Measurements from ENCODE around the gene AKT2.

Gene AKT2

DNA sequence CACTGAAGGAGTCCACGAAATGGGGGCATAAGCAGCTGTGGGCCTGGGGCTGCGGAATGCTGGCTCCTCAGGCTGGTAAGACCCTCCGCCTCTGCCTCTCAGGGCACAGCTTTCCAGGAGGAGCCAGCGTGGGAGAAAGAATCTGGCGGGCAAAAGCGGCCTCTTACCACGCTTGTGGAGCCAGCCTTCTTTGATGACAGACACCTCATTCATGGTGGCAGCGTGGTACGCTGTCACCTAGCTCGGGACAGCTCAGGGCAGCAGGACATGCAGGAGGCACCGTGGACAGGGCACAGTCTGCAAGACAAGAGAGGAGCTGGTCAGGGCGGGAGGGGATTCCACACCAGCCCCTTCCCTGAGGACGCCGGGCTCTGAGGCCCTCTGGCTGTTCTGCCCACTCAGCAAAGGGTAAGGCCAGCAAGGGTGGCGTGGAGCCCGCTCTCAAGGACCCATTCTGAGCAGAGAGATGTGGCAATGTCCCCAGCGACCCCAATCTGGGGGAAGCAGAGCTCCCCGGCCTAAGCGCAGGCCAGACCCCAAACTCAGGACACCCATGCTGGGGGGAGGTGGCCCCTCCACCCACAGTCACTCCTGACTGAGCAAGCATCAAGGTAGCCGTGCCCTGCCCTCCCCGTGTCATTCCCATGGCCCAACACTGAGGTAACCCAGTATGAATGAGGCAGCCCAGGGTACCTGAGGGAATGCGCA, 19.9 kb downstream of the AKT2 start:
- Histone ChIP-seq H3K27me3 (ENCODE audit: low read depth, low read length) (no peaks in the 10 kb centered on the region), H4K20me1 (ENCODE audit: insufficient read depth, low read length) (peaks cover 75% of the 10 kb centered on the region), H3K4me1 (ENCODE audit: low read length) (no peaks in the 10 kb centered on the region), H3K36me3 (replicated peaks; ENCODE audit: low read depth, low read length) (peaks cover 19% of the 10 kb centered on the region), H2AFZ (ENCODE audit: low read depth, low read length) (no peak overlapping the region), H3K4me2 (ENCODE audit: low read length) (no peak overlapping the region), H3K27ac (ENCODE audit: low read length) (no peak overlapping the region), H3K4me3 (ENCODE audit: low read length) (no peak overlapping the region), H3K9me3 (ENCODE audit: insufficient read depth, low read length) (no peaks in the 10 kb centered on the region), H3K9ac (ENCODE audit: low read length) (no peak overlapping the region), H3K79me2 (ENCODE audit: low read length) (peaks cover 75% of the 10 kb centered on the region)
- no peak for TF ChIP-seq EZH2phosphoT487 (IDR thresholded peaks at IDR 0.05; ENCODE audit: low read depth)
- TF ChIP-seq, protein P1, sequence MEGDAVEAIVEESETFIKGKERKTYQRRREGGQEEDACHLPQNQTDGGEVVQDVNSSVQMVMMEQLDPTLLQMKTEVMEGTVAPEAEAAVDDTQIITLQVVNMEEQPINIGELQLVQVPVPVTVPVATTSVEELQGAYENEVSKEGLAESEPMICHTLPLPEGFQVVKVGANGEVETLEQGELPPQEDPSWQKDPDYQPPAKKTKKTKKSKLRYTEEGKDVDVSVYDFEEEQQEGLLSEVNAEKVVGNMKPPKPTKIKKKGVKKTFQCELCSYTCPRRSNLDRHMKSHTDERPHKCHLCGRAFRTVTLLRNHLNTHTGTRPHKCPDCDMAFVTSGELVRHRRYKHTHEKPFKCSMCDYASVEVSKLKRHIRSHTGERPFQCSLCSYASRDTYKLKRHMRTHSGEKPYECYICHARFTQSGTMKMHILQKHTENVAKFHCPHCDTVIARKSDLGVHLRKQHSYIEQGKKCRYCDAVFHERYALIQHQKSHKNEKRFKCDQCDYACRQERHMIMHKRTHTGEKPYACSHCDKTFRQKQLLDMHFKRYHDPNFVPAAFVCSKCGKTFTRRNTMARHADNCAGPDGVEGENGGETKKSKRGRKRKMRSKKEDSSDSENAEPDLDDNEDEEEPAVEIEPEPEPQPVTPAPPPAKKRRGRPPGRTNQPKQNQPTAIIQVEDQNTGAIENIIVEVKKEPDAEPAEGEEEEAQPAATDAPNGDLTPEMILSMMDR (IDR thresholded peaks at IDR 0.05; ENCODE audit: low read depth, low read length), result no peak

DNA sequence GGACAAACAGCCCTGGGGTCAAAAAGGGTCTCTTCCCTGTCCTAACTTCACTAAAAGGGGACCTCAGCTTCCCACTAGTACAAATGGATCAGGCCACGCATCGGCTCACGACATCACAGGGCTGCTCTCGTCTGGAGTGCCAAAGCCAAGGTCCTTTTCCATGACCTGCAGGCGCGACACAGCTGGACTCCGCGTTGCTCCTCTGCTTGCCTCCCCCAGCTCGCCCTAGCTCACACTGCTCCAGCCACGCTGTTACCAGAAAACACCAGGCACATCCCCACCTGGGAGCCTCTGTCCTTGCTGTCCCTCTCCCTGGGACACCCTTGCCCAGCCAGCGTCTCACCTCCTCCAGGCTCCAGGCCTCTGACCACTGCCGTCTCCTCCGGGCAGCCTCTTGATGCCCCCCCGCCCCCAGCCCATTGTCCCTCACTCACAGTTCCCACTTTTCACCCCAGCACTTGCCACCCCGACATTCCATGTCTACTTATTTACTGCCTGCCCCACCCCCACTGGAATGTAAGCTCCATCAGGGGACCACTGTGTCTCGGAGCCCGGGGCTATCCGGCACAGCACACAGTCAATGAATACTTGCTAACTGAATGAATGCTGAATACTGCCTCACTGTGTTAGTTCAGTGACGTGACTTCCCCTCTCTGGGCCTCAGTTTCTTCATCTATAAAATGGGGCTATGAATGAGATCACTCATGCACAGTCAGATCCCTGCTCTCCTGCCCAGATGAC, 20.7 kb downstream of the AKT2 start:
- Histone ChIP-seq H3K4me2 (ENCODE audit: low read length) (no peak overlapping the region), H3K4me1 (ENCODE audit: low read length) (no peaks in the 10 kb centered on the region), H3K27me3 (ENCODE audit: low read depth, low read length) (no peaks in the 10 kb centered on the region), H3K4me3 (ENCODE audit: low read length) (no peak overlapping the region), H3K79me2 (ENCODE audit: low read length) (peaks cover 74% of the 10 kb centered on the region), H2AFZ (ENCODE audit: low read depth, low read length) (no peak overlapping the region), H4K20me1 (ENCODE audit: insufficient read depth, low read length) (peaks cover 70% of the 10 kb centered on the region), H3K27ac (ENCODE audit: low read length) (no peak overlapping the region), H3K36me3 (replicated peaks; ENCODE audit: low read depth, low read length) (peaks cover 19% of the 10 kb centered on the region), H3K9me3 (ENCODE audit: insufficient read depth, low read length) (no peaks in the 10 kb centered on the region), H3K9ac (ENCODE audit: low read length) (no peak overlapping the region)
- no peak for TF ChIP-seq EZH2phosphoT487 (IDR thresholded peaks at IDR 0.05; ENCODE audit: low read depth)
- TF ChIP-seq, protein P1 (IDR thresholded peaks at IDR 0.05; ENCODE audit: low read depth, low read length), result no peak

DNA sequence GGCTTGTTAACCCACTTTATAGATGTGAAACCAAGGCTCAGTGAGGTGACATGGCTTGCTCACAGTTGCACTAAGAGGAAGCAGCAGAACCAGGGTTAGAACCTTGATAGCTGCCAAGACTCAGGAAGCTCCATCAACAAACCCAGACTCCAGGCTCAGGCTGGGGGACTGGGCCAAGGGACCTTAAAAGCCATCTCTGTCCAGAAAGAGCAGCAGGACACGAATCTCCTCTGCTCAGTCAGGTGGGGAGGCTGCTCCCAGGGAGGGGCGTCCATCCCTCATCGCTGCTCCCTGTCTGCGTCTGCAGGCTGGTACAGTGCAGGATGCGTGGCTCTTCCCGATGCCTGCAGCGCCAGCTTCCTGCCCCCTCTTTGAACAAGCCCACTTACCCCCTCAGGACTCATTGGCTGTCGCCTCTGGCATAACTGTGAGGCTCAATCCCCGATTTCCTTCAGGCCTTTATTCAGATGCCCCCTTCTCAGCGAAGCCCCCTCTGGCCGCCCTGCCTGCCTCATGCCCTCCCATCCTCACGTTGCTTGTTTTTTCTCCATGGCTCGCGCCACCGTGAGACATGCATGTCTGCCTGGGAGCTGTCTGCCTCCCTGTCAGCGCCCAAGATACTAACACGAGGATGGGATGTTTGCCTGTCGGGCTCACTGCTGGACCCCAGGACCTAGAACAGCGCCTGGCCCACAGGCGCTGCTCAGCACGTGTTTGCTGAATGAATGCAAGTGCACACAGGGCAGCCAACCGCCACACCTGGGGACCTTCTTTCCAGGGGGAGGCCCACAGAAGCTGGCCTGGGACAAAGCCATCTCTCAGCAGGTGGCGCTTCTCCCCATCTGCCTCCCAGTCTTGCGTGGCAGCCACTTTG, 21.5 kb downstream of the AKT2 start:
- H3K9me3 ChIP-seq (ENCODE audit: insufficient read depth, low read length), result no peaks in the 10 kb centered on the region
- H3K4me2 ChIP-seq (ENCODE audit: low read length), result no peak overlapping the region
- TF ChIP-seq EZH2phosphoT487 (IDR thresholded peaks at IDR 0.05; ENCODE audit: low read depth), result no peak
- TF ChIP-seq, protein P1 (IDR thresholded peaks at IDR 0.05; ENCODE audit: low read depth, low read length), result no peak
- no peaks in the 10 kb centered on the region for H3K27me3 ChIP-seq (ENCODE audit: low read depth, low read length)
- H4K20me1 ChIP-seq (ENCODE audit: insufficient read depth, low read length), result peaks cover 71% of the 10 kb centered on the region
- peaks cover 74% of the 10 kb centered on the region for H3K79me2 ChIP-seq (ENCODE audit: low read length)
- no peak overlapping the region for H3K4me3 ChIP-seq (ENCODE audit: low read length)
- peaks cover 19% of the 10 kb centered on the region for H3K36me3 ChIP-seq (replicated peaks; ENCODE audit: low read depth, low read length)
- H3K9ac ChIP-seq (ENCODE audit: low read length), result no peak overlapping the region
- no peak overlapping the region for H2AFZ ChIP-seq (ENCODE audit: low read depth, low read length)
- no peak overlapping the region for H3K27ac ChIP-seq (ENCODE audit: low read length)
- no peaks in the 10 kb centered on the region for H3K4me1 ChIP-seq (ENCODE audit: low read length)

DNA sequence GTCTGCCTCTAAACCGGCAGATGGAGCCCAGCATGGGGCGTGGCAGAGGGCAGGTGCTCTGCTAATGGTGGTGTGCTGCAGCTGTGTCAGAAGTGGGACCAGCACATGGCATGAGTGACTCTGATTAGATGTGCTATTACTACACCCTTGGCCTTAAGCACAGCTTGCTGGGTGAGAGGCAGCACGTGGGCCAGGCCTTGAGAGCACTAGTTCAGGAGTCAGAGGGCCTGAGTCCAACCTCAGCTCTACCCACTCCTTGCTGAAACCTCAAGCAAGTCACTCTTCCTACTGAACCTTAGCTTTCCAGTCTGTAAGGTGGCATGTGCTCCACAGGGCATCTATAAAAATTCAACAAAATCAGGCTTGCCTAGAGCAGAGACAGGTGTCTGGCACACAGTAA, 22.7 kb downstream of the AKT2 start:
- Histone ChIP-seq H2AFZ (ENCODE audit: low read depth, low read length) (no peak overlapping the region), H3K4me1 (ENCODE audit: low read length) (no peaks in the 10 kb centered on the region), H3K4me3 (ENCODE audit: low read length) (no peak overlapping the region), H3K27ac (ENCODE audit: low read length) (no peak overlapping the region), H3K9me3 (ENCODE audit: insufficient read depth, low read length) (no peaks in the 10 kb centered on the region), H3K36me3 (replicated peaks; ENCODE audit: low read depth, low read length) (peaks cover 19% of the 10 kb centered on the region), H3K79me2 (ENCODE audit: low read length) (peaks cover 72% of the 10 kb centered on the region), H4K20me1 (ENCODE audit: insufficient read depth, low read length) (peaks cover 68% of the 10 kb centered on the region), H3K4me2 (ENCODE audit: low read length) (no peak overlapping the region), H3K27me3 (ENCODE audit: low read depth, low read length) (no peaks in the 10 kb centered on the region), H3K9ac (ENCODE audit: low read length) (no peak overlapping the region)
- no peak for TF ChIP-seq EZH2phosphoT487 (IDR thresholded peaks at IDR 0.05; ENCODE audit: low read depth)
- TF ChIP-seq, protein P1 (IDR thresholded peaks at IDR 0.05; ENCODE audit: low read depth, low read length), result no peak
